Ascending aorta (tissue), 2 donors: Measurements from ENCODE around the gene MS4A10. TPM values are rescaled to one million over a fixed set of nuclear protein-coding genes. Genes with fewer than 3 reads are reported as not detected.

Source experiments
- DNase-seq, 2 donors: peaks; one replicate each; pipeline ENCODE4 v3.0.0-alpha.2; 2019; ENCODE audit warnings: low spot score in 2 of 2
- H3K27ac ChIP-seq, 2 donors: fragments of 200-600 bp; sonication (generic); one replicate each; pipeline ENCODE4 v1.5.1; 2016 to 2017; ENCODE audit warnings: mild to moderate bottlenecking in 1 of 2
- H3K27me3 ChIP-seq: fragments of 200-600 bp; sonication (generic); one replicate; pipeline ENCODE4 v1.5.1; 2017
- H3K36me3 ChIP-seq, 2 donors: fragments of 200-600 bp; sonication (generic); one replicate each; pipeline ENCODE4 v1.5.1; 2016
- H3K4me1 ChIP-seq, 2 donors: fragments of 200-600 bp; sonication (generic); one replicate each; pipeline ENCODE4 v1.5.1; 2016 to 2017; ENCODE audit warnings: mild to moderate bottlenecking in 1 of 2
- H3K4me3 ChIP-seq, 2 donors: fragments of 200-600 bp; sonication (generic); one replicate each; pipeline ENCODE4 v1.5.1; 2016 to 2017; ENCODE audit warnings: mild to moderate bottlenecking in 1 of 2
- H3K9me3 ChIP-seq, 2 donors: fragments of 200-600 bp; sonication (generic); one replicate each; pipeline ENCODE4 v1.5.1; 2016
- CTCF ChIP-seq, 3 experiments: fragments of 200-600 bp in 2 of 3; fragments of 450-650 bp in 1 of 3; sonication (generic) in 2 of 3; IDR thresholded peaks; one replicate each; pipeline ENCODE4 v1.5.1; 2016 to 2019; ENCODE audit warnings: antibody characterized with exemption in 3 of 3, mild to moderate bottlenecking in 1 of 3, moderate library complexity in 1 of 3
- intact Hi-C: fragments of 100-400 bp; cut with DNase I; formaldehyde crosslinking; loops from one replicate; pipeline ENCODE4 v1.15.1; 2023
- total RNA-seq: library from RNA; depleted of rRNA; stranded (reverse); fragments of >200 nt; gene quantifications from one replicate; pipeline ENCODE4 v1.1.0, GENCODE V29; 2016

MS4A10 gene
- total RNA-seq, 1 donor from 2014 or later: not detected

- Histone ChIP-seq H3K4me3 (no peak overlapping the region), H3K9me3 (no peaks in the 10 kb centered on the region), H3K4me1 (peaks cover 6 to 11% of the 10 kb centered on the region in 2 donors), H3K27ac (no peak overlapping the region), H3K27me3 (no peaks in the 10 kb centered on the region), H3K36me3 (peaks cover 27 to 40% of the 10 kb centered on the region in 2 donors)
- intact Hi-C loops: no loop called here
- DNase-seq: no peak
- TF ChIP-seq CTCF (IDR thresholded peaks at IDR 0.05): no peak
Observed at GRCh38 chr11:60847896-60848295, 62.8 kb downstream of the MS4A10 start.

DNA sequence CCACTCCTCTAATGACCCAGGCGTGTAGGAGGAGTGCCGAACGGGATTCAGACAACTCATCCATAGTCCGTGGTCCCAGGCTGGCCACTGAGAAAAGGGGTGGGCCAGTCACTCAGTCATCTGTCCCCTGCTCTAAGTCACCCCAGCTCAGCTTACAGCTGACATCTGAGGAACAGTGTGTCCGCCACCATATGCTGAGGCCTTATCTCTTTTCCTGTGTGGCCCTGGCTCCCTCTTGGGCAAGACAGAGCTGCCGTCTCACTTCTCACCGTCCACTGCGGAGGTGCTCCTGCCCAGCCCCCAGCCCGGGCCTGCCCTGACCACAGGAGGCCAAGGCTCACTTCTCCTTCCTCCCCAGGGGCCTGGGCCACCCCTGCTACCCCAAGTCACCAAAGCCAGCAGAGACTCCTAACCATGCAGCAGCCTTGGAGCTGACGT is 63.6 kb downstream of the MS4A10 start:
- Histone ChIP-seq H3K36me3 (peaks cover 27 to 40% of the 10 kb centered on the region in 2 donors), H3K4me1 (peaks cover 0 to 5% of the 10 kb centered on the region in 2 donors), H3K27ac (no peak overlapping the region), H3K4me3 (no peak overlapping the region), H3K9me3 (no peaks in the 10 kb centered on the region), H3K27me3 (no peaks in the 10 kb centered on the region)
- DNase-seq: no peak
- no peak for TF ChIP-seq CTCF (IDR thresholded peaks at IDR 0.05)
- intact Hi-C loops: no loop called here

GRCh38 chr11:60849641-60850520 is 64.7 kb downstream of the MS4A10 start:
- Histone ChIP-seq H3K9me3 (no peaks in the 10 kb centered on the region), H3K4me1 (no peaks in the 10 kb centered on the region), H3K27me3 (no peaks in the 10 kb centered on the region), H3K4me3 (no peak overlapping the region), H3K27ac (no peak overlapping the region), H3K36me3 (peaks cover 27 to 40% of the 10 kb centered on the region in 2 donors)
- TF ChIP-seq CTCF (IDR thresholded peaks at IDR 0.05): no peak
- intact Hi-C loops: no loop called here
- DNase-seq: no peak

Other genes with a start within 250 kb of the MS4A10 start
- not detected for gene MS4A8, start 85.7 kb upstream of the MS4A10 start, total RNA-seq
- not detected for gene MS4A18, start 60.6 kb upstream of the MS4A10 start, total RNA-seq
- not detected for gene MS4A15, start 28.5 kb upstream of the MS4A10 start, total RNA-seq
- gene CCDC86, start 56.8 kb downstream of the MS4A10 start, total RNA-seq: 16.0 TPM
- not detected for gene PTGDR2, start 70.6 kb downstream of the MS4A10 start, total RNA-seq
- gene ZP1, start 82.2 kb downstream of the MS4A10 start, total RNA-seq: not detected
- 61.6 TPM for gene PRPF19, start 121.3 kb downstream of the MS4A10 start, total RNA-seq
- gene TMEM109, start 128.8 kb downstream of the MS4A10 start, total RNA-seq: 238 TPM
- 18.9 TPM for gene TMEM132A, start 139.1 kb downstream of the MS4A10 start, total RNA-seq
- 27.1 TPM for gene SLC15A3, start 166.8 kb downstream of the MS4A10 start, total RNA-seq
- gene CD6, start 186.3 kb downstream of the MS4A10 start, total RNA-seq: not detected